Esophagus (tissue), 2 donors: ENCODE data around the gene AVPR2. TPM values are rescaled to one million over a fixed set of nuclear protein-coding genes. Genes with fewer than 3 reads are reported as not detected.

Experiments used
- H3K27ac ChIP-seq, 2 donors: one replicate each; pipeline ENCODE4 v1.5.1; 2013; ENCODE audit warnings: low read depth in 2 of 2, mild to moderate bottlenecking in 2 of 2, inconsistent platforms in 1 of 2, low read length in 1 of 2, moderate library complexity in 1 of 2
- H3K27me3 ChIP-seq, 2 donors: one replicate each; pipeline ENCODE4 v1.6.1; 2013; ENCODE audit warnings: low read length in 2 of 2, control low read depth in 1 of 2, mild to moderate bottlenecking in 1 of 2; ENCODE audit not compliant: insufficient read depth in 2 of 2, control insufficient read depth in 1 of 2
- H3K36me3 ChIP-seq, 2 donors: one replicate each; pipeline ENCODE4 v1.6.1; 2013; ENCODE audit warnings: low read length in 1 of 2; ENCODE audit not compliant: control insufficient read depth in 2 of 2, insufficient read depth in 2 of 2
- H3K4me1 ChIP-seq, 2 donors: one replicate each; pipeline ENCODE4 v1.6.1; 2013; ENCODE audit warnings: low read length in 1 of 2; ENCODE audit not compliant: control insufficient read depth in 2 of 2, insufficient read depth in 2 of 2
- H3K4me3 ChIP-seq, 2 donors: one replicate each; pipeline ENCODE4 v1.5.1; 2013; ENCODE audit warnings: low read length in 2 of 2, mild to moderate bottlenecking in 2 of 2, low read depth in 1 of 2, moderate library complexity in 1 of 2
- H3K9me3 ChIP-seq, 2 donors: one replicate each; pipeline ENCODE4 v1.6.1; 2013; ENCODE audit warnings: mild to moderate bottlenecking in 2 of 2, low read depth in 1 of 2, low read length in 1 of 2, moderate library complexity in 1 of 2; ENCODE audit not compliant: control insufficient read depth in 2 of 2, insufficient read depth in 1 of 2
- WGBS, 2 donors: extraction: QIAGEN DNeasy Blood & Tissue Kit; methylation state at CpG; one replicate each; pipeline ENCODE4 v1.1.7; 2013; 5-methylcytosine and 5-hydroxymethylcytosine counted together
- polyA plus RNA-seq, 2 donors: library from polyadenylated mRNA; stranded (reverse); fragments of 200-250 nt; gene quantifications; one replicate each; pipeline ENCODE4 v1.2.3, GENCODE V29; 2013
- donor health status: healthy with polysubstance abuse.
- donor health status: Bipolar disorder and iron deficiency.

AVPR2 gene
- polyA plus RNA-seq, 2 donors: 0.45 to 0.68 TPM

- Histone ChIP-seq H3K27ac (no peak overlapping the region), H3K9me3 (no peaks in the 10 kb centered on the region), H3K4me3 (no peak overlapping the region), H3K4me1 (no peaks in the 10 kb centered on the region), H3K36me3 (no peaks in the 10 kb centered on the region), H3K27me3 (peaks cover 0 to 3% of the 10 kb centered on the region in 2 donors)
- WGBS, 2 donors: 73 to 80% methylated on average over 8 of the region's 8 CpGs
Measured at GRCh38 chrX:153877571-153878261, 26.8 kb upstream of the AVPR2 start.

GRCh38 chrX:153878345-153878744 is 26.1 kb upstream of the AVPR2 start:
- no peak overlapping the region for H3K4me3 ChIP-seq
- H3K9me3 ChIP-seq: no peaks in the 10 kb centered on the region
- H3K36me3 ChIP-seq: no peaks in the 10 kb centered on the region
- WGBS, 2 donors: 28 to 50% methylated on average over 5 of the region's 5 CpGs
- H3K27me3 ChIP-seq: peaks cover 0 to 3% of the 10 kb centered on the region in 2 donors
- no peaks in the 10 kb centered on the region for H3K4me1 ChIP-seq
- no peak overlapping the region for H3K27ac ChIP-seq

GRCh38 chrX:153878969-153879653 is 25.4 kb upstream of the AVPR2 start:
- Histone ChIP-seq H3K9me3 (no peaks in the 10 kb centered on the region), H3K27me3 (peaks cover 0 to 3% of the 10 kb centered on the region in 2 donors), H3K27ac (no peak overlapping the region), H3K36me3 (no peaks in the 10 kb centered on the region), H3K4me1 (no peaks in the 10 kb centered on the region), H3K4me3 (no peak overlapping the region)
- WGBS, 2 donors: 8 to 15% methylated on average over 24 to 28 of the region's 28 CpGs

- Histone ChIP-seq H3K27ac (no peak overlapping the region), H3K4me3 (no peak overlapping the region), H3K27me3 (peaks cover 0 to 9% of the 10 kb centered on the region in 2 donors), H3K9me3 (no peaks in the 10 kb centered on the region), H3K4me1 (no peaks in the 10 kb centered on the region), H3K36me3 (no peaks in the 10 kb centered on the region)
- WGBS, 2 donors: 60 to 66% methylated on average over 12 of the region's 12 CpGs
Measured at GRCh38 chrX:153879741-153880439, 24.6 kb upstream of the AVPR2 start.

- Histone ChIP-seq H3K4me3 (no peak overlapping the region), H3K27me3 (peaks cover 2 to 13% of the 10 kb centered on the region in 2 donors), H3K27ac (no peak overlapping the region), H3K4me1 (peaks cover 0 to 3% of the 10 kb centered on the region in 2 donors), H3K36me3 (no peaks in the 10 kb centered on the region), H3K9me3 (no peaks in the 10 kb centered on the region)
- 27 to 30% methylated on average over 6 of the region's 6 CpGs for WGBS, 2 donors
Measured at GRCh38 chrX:153880440-153880815, 24.0 kb upstream of the AVPR2 start.

GRCh38 chrX:153881281-153881680 is 23.2 kb upstream of the AVPR2 start:
- H3K36me3 ChIP-seq: no peaks in the 10 kb centered on the region
- H3K9me3 ChIP-seq: no peaks in the 10 kb centered on the region
- no peak overlapping the region for H3K4me3 ChIP-seq
- H3K27me3 ChIP-seq: peaks cover 4 to 13% of the 10 kb centered on the region in 2 donors
- peaks cover 0 to 4% of the 10 kb centered on the region in 2 donors for H3K4me1 ChIP-seq
- 68% methylated on average over 7 of the region's 7 CpGs for WGBS, 2 donors
- H3K27ac ChIP-seq: no peak overlapping the region

- 33 to 41% methylated on average over 7 to 8 of the region's 8 CpGs for WGBS, 2 donors
- H3K27ac ChIP-seq: no peak overlapping the region
- H3K27me3 ChIP-seq: peaks cover 4 to 13% of the 10 kb centered on the region in 2 donors
- H3K9me3 ChIP-seq: no peaks in the 10 kb centered on the region
- H3K36me3 ChIP-seq: no peaks in the 10 kb centered on the region
- no peak overlapping the region for H3K4me3 ChIP-seq
- peaks cover 0 to 4% of the 10 kb centered on the region in 2 donors for H3K4me1 ChIP-seq
Measured at GRCh38 chrX:153882086-153882498, 22.4 kb upstream of the AVPR2 start.

GRCh38 chrX:153882557-153882956 is 21.9 kb upstream of the AVPR2 start:
- Histone ChIP-seq H3K27ac (no peak overlapping the region), H3K27me3 (peaks cover 4 to 13% of the 10 kb centered on the region in 2 donors), H3K4me1 (peaks cover 0 to 4% of the 10 kb centered on the region in 2 donors), H3K9me3 (no peaks in the 10 kb centered on the region), H3K36me3 (no peaks in the 10 kb centered on the region), H3K4me3 (no peak overlapping the region)
- WGBS, 2 donors: 44 to 47% methylated on average over 7 of the region's 7 CpGs

- H3K36me3 ChIP-seq: no peaks in the 10 kb centered on the region
- peaks cover 0 to 4% of the 10 kb centered on the region in 2 donors for H3K4me1 ChIP-seq
- no peaks in the 10 kb centered on the region for H3K9me3 ChIP-seq
- WGBS, 2 donors: 45 to 47% methylated on average over 12 to 13 of the region's 13 CpGs
- no peak overlapping the region for H3K27ac ChIP-seq
- no peak overlapping the region for H3K4me3 ChIP-seq
- peaks cover 4 to 13% of the 10 kb centered on the region in 2 donors for H3K27me3 ChIP-seq
Measured at GRCh38 chrX:153883163-153883843, 21.2 kb upstream of the AVPR2 start.
